Psoas muscle (tissue), 8 donors: ENCODE results near the gene ZBP1. TPM values are rescaled to one million over a fixed set of nuclear protein-coding genes. Genes with fewer than 3 reads are reported as not detected.
A peak's percentile ranks its signal among the peaks of the same experiment; 100 is the strongest.

Experiments
- ATAC-seq, 4 donors: fragments of 200-7000 bp; cut with Tn5 transposase; one replicate each; pipeline ENCODE4 v1.9.1; 2020; ENCODE audit warnings: moderate library complexity in 3 of 4, mild to moderate bottlenecking in 2 of 4
- DNase-seq, 2 donors: peaks; one replicate each; pipeline ENCODE4 v3.0.0-alpha.2; 2020
- H3K27ac ChIP-seq: fragments of 200-600 bp; one replicate; pipeline ENCODE4 v1.8.0; 2022
- H3K27me3 ChIP-seq, 3 donors: fragments of 200-600 bp in 1 of 3; one replicate each; pipeline versions ENCODE4 v1.6.1 to v1.8.0; 2013 to 2022; ENCODE audit warnings: low read length in 2 of 3, mild to moderate bottlenecking in 2 of 3, moderate library complexity in 1 of 3; ENCODE audit not compliant: insufficient read depth in 3 of 3
- H3K36me3 ChIP-seq, 2 donors: fragments of 200-600 bp in 1 of 2; one replicate each; pipeline versions ENCODE4 v1.6.1 to v1.8.0; 2013 to 2022; ENCODE audit warnings: low read depth in 1 of 2, mild to moderate bottlenecking in 1 of 2, moderate library complexity in 1 of 2; ENCODE audit not compliant: insufficient read depth in 1 of 2
- H3K4me1 ChIP-seq: fragments of 200-600 bp; one replicate; pipeline ENCODE4 v1.8.0; 2022
- H3K4me3 ChIP-seq: fragments of 200-600 bp; one replicate; pipeline ENCODE4 v1.8.0; 2022; ENCODE audit warnings: mild to moderate bottlenecking
- H3K9me3 ChIP-seq: fragments of 200-600 bp; one replicate; pipeline ENCODE4 v1.8.0; 2022
- WGBS, 3 donors: extraction: QIAGEN DNeasy Blood & Tissue Kit; methylation state at CpG; one replicate each; pipeline versions ENCODE4 v1.1.6 to v1.1.7; 2013; 5-methylcytosine and 5-hydroxymethylcytosine counted together
- intact Hi-C, 2 donors: fragments of 100-400 bp; cut with DNase I; formaldehyde crosslinking; loops; one replicate each; pipeline versions ENCODE4 v1.11.0 to v1.14.2; 2022
- long read RNA-seq, 2 donors: library from polyadenylated mRNA; unstranded; transcript quantifications; one replicate each; pipeline ENCODE4 v2.0.0, GENCODE V29; 2021
- polyA plus RNA-seq, 3 donors: library from polyadenylated mRNA; stranded (reverse); fragments of 200-250 nt; gene quantifications; one replicate each; pipeline ENCODE4 v1.2.3, GENCODE V29; 2013
- total RNA-seq, 4 donors: library from RNA; stranded (reverse); fragmentation: NEBNext Ultra II Directional in 2 of 4; extraction: Animal tissue kit (Norgen Biotek cat#: 25700) in 2 of 4; gene quantifications; one replicate each; pipeline versions ENCODE4 v1.2.1 to v1.2.4, GENCODE V29; 2021 to 2023
- TF ChIP-seq, protein P1 (sequence below): fragments of 200-600 bp; IDR thresholded peaks from one replicate; pipeline ENCODE4 v1.8.0; 2022; ENCODE audit warnings: antibody characterized with exemption
- donor health status: healthy with polysubstance abuse.
- donor health status: DM: no; HTN: no; CAD: no; lungs with moderate emphysema.
- donor health status: Bipolar disorder and iron deficiency.
- donor health status: healthy.
- donor health status: DM: yes; HTN: yes; CAD: no.
- donor health status: DM: no; HTN: no; CAD: no.
- donor health status: DM: no; HTN: no; CAD: no.
- donor health status: DM: yes; HTN: yes; CAD: no.

The ZBP1 gene, protein sequence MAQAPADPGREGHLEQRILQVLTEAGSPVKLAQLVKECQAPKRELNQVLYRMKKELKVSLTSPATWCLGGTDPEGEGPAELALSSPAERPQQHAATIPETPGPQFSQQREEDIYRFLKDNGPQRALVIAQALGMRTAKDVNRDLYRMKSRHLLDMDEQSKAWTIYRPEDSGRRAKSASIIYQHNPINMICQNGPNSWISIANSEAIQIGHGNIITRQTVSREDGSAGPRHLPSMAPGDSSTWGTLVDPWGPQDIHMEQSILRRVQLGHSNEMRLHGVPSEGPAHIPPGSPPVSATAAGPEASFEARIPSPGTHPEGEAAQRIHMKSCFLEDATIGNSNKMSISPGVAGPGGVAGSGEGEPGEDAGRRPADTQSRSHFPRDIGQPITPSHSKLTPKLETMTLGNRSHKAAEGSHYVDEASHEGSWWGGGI
- total RNA-seq, result under 1 TPM in 2 of 4 donors, not detected in 2; 0.24 to 0.50 TPM
- under 1 TPM; 0.07 to 0.20 (median 0.17) TPM for polyA plus RNA-seq
- long read RNA-seq, donor 1, result 0 reads
- long read RNA-seq, donor 2, result 0 reads

DNA sequence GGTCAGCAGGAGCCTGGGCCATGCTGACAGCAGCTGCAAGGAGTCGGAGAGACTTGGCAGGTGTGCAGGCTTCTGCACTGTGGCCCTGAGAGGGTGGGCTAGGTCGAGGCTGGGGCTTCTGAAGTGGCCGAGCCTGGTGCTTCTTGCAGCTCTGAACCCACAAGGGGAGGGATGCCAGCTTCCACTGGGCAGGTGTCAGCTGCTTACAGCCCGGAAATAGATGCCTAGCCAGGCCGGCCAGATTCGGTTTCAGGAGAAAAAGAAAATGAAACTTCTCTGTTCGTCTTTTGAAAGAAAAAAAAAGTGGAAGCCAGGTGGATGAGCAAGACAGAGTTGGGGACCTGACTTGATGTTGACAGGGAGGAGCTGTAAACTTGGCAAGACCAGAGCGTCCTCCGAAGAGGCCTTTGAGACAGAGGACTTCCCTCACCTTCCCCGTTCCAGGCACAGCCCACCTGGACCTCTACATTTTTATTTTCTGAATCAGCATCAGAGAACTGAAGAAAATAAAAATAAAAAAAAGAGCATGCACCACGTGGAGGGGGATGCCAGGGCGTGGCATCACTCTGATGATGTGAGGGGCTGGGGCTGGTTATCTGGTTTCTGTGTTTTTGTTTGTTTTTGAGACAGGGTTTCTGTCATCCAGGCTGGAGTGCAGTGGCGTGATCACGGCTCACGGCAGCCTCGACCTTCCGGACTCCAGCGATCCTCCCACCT lies at the start of gene ZBP1:
TSS of gene ZBP1 (minus strand) at position 153 of the 717 bp plus-strand sequence. CDS start at position 22, 131 bp downstream.
- DNase-seq (no peak), ATAC-seq (no peak)
- 42 to 53% (median 50%) methylated on average over 18 of the region's 18 CpGs for WGBS, 3 donors
- Histone ChIP-seq H3K4me1 (no peaks in the 10 kb centered on the region), H3K27ac (no peak within 1 kb of the TSS), H3K36me3 (no peaks in the 10 kb centered on the region), H3K4me3 (no peak within 1 kb of the TSS), H3K9me3 (peaks cover 6% of the 10 kb centered on the region), H3K27me3 (no peaks in the 10 kb centered on the region)
- TF ChIP-seq, protein P1, sequence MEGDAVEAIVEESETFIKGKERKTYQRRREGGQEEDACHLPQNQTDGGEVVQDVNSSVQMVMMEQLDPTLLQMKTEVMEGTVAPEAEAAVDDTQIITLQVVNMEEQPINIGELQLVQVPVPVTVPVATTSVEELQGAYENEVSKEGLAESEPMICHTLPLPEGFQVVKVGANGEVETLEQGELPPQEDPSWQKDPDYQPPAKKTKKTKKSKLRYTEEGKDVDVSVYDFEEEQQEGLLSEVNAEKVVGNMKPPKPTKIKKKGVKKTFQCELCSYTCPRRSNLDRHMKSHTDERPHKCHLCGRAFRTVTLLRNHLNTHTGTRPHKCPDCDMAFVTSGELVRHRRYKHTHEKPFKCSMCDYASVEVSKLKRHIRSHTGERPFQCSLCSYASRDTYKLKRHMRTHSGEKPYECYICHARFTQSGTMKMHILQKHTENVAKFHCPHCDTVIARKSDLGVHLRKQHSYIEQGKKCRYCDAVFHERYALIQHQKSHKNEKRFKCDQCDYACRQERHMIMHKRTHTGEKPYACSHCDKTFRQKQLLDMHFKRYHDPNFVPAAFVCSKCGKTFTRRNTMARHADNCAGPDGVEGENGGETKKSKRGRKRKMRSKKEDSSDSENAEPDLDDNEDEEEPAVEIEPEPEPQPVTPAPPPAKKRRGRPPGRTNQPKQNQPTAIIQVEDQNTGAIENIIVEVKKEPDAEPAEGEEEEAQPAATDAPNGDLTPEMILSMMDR, result no peak
- intact Hi-C loops, result no loop called here

DNA sequence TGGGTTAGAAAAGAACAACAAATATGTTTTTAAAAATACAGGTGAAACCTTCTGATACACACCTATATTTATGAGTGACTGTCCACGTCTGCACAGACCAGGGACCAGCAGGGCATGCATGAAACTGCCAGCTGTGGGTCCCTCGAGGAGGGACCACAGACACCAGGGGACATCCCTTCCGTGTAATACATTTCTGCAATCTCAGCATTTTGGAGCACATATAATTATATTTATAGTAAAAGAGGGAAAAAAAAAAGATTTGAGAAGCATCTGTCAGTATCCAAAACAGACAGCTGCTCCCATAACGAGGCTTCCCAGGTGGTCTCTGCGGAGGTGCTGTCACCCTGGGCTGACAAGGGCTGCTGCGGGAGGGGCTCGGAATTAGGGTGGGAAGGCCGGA lies 49.4 kb upstream of the ZBP1 start:
- H3K27me3 ChIP-seq, result no peaks in the 10 kb centered on the region
- H3K27ac ChIP-seq, result no peak overlapping the region
- intact Hi-C loops, result no loop called here
- DNase-seq (no peak), ATAC-seq (no peak)
- no peaks in the 10 kb centered on the region for H3K9me3 ChIP-seq
- WGBS, 3 donors, result 90 to 94% (median 92%) methylated on average over 8 of the region's 8 CpGs
- no peaks in the 10 kb centered on the region for H3K4me1 ChIP-seq
- TF ChIP-seq, protein P1, result no peak
- H3K4me3 ChIP-seq, result no peak overlapping the region
- no peaks in the 10 kb centered on the region for H3K36me3 ChIP-seq

DNA sequence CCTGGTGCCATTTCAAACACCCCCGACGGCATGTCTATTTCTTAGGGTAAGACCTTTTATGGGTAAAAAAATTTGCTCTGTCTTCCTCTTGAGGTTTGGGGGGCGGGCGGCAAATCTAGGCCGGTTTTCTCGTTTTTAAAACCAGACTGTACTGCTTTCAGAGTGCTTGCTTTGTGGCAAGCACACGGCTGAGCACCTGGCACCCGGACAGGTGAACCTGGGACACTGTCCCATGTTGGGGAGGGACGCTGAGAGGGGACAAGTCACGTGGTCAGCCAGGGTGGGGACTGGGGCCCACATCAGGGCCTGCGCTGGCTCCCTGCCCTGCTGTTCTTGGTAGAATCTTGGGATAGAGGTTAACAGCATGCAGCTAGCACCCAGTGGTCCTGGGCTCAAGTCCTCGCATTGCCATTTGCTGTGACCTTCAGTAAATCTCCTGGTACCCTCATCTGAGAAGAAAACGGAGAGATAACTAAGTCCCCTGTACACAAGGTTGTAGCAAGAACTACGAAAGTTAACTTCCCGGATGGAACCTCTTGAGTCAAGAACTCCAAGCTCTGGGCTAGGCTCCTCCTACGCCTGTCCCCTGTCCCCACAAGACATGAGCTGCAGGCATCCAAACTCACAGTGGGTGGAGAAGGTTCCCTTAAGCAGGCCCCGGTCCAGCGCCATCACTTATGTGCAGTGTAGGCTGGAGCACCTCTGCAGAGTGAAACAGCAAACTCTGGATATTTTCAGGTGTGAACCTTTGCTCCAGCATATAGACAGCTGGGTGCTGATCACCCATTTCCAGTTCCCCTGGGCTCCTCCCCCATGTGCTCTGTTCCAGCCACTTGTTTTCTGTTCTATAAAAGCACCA lies 47.9 kb upstream of the ZBP1 start:
- H3K36me3 ChIP-seq, result no peaks in the 10 kb centered on the region
- no peak overlapping the region for H3K4me3 ChIP-seq
- no peaks in the 10 kb centered on the region for H3K27me3 ChIP-seq
- no peaks in the 10 kb centered on the region for H3K4me1 ChIP-seq
- intact Hi-C loops, result no loop called here
- no peak overlapping the region for H3K27ac ChIP-seq
- H3K9me3 ChIP-seq, result no peaks in the 10 kb centered on the region
- ATAC-seq (no peak), DNase-seq (peak in 1 of 2 donors; percentile 39)
- TF ChIP-seq, protein P1, result no peak
- 86 to 89% (median 88%) methylated on average over 18 of the region's 18 CpGs for WGBS, 3 donors

DNA sequence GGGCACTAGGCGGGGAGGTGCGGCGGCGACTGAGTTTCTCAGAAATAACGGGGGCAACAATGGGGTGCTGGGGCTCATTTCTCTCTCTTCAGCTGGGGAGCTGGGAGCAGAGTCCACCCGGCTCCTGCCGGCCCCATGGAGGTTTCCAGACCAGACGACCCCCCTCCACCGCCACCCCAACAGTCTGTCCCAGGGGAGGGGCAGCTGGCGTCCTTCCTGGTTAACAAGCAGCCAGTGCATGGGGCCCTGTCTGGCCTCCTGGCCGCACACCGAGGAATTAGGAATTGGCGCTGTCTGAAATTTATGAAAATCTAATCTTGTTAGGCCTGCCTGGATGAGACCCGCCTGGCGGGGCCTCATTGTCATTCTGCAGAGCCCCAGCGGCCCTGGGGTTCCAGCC lies 47.2 kb upstream of the ZBP1 start:
- Histone ChIP-seq H3K4me3 (no peak overlapping the region), H3K4me1 (no peaks in the 10 kb centered on the region), H3K27ac (no peak overlapping the region), H3K27me3 (no peaks in the 10 kb centered on the region), H3K9me3 (no peaks in the 10 kb centered on the region), H3K36me3 (no peaks in the 10 kb centered on the region)
- TF ChIP-seq, protein P1, result no peak
- no peak for ATAC-seq
- intact Hi-C loops, result no loop called here
- 82 to 85% (median 82%) methylated on average over 16 of the region's 16 CpGs for WGBS, 3 donors
- peak in 1 of 2 donors; percentile 38 for DNase-seq
